Effector memory CD4-positive, alpha-beta T cell (primary cell): ENCODE data around the gene TECPR2.

Source experiments
- DNase-seq, 3 donors: peaks; one replicate each; pipeline ENCODE4 v3.0.0-alpha.2; 2020
- H3K27ac ChIP-seq: 2 replicates; pipeline ENCODE4 v1.7.0; 2013; ENCODE audit warnings: mild to moderate bottlenecking, low read length, moderate library complexity; ENCODE audit not compliant: insufficient read depth, poor library complexity, severe bottlenecking
- H3K27me3 ChIP-seq: replicated peaks from 2 replicates; pipeline ENCODE4 v1.7.0; 2013; ENCODE audit warnings: mild to moderate bottlenecking, low read length; ENCODE audit not compliant: insufficient read depth, control insufficient read depth, poor library complexity, severe bottlenecking
- H3K36me3 ChIP-seq: 2 replicates; pipeline ENCODE4 v1.7.0; 2013; ENCODE audit warnings: mild to moderate bottlenecking, low read length, moderate library complexity; ENCODE audit not compliant: control insufficient read depth, insufficient read depth
- H3K4me1 ChIP-seq: 2 replicates; pipeline ENCODE4 v1.7.0; 2013; ENCODE audit warnings: low read length, mild to moderate bottlenecking; ENCODE audit not compliant: control insufficient read depth, insufficient read depth, poor library complexity, severe bottlenecking
- H3K4me3 ChIP-seq: 2 replicates; pipeline ENCODE4 v1.7.0; 2013; ENCODE audit warnings: low read length, low read depth, mild to moderate bottlenecking; ENCODE audit not compliant: insufficient read depth, poor library complexity, severe bottlenecking
- H3K9me3 ChIP-seq: 2 replicates; pipeline ENCODE4 v1.7.0; 2013; ENCODE audit warnings: mild to moderate bottlenecking, low read length, moderate library complexity; ENCODE audit not compliant: control insufficient read depth

TECPR2 gene

GRCh38 chr14:102437997-102438915 lies 75.5 kb downstream of the TECPR2 start:
- H3K27me3 ChIP-seq, result no peaks in the 10 kb centered on the region
- no peak overlapping the region for H3K27ac ChIP-seq
- peak; percentile 45 to 58 (median 54) for DNase-seq
- H3K4me3 ChIP-seq, result no peak overlapping the region
- H3K9me3 ChIP-seq, result no peaks in the 10 kb centered on the region
- peaks cover 18% of the 10 kb centered on the region for H3K36me3 ChIP-seq
- H3K4me1 ChIP-seq, result peaks cover 3% of the 10 kb centered on the region

GRCh38 chr14:102439556-102439955 lies 76.8 kb downstream of the TECPR2 start:
- no peak for DNase-seq
- Histone ChIP-seq H3K27ac (no peak overlapping the region), H3K36me3 (peaks cover 24% of the 10 kb centered on the region), H3K4me1 (peaks cover 3% of the 10 kb centered on the region), H3K27me3 (no peaks in the 10 kb centered on the region), H3K9me3 (no peaks in the 10 kb centered on the region), H3K4me3 (no peak overlapping the region)

- no peak for DNase-seq
- no peaks in the 10 kb centered on the region for H3K27me3 ChIP-seq
- no peak overlapping the region for H3K27ac ChIP-seq
- H3K36me3 ChIP-seq, result peaks cover 24% of the 10 kb centered on the region
- no peak overlapping the region for H3K4me3 ChIP-seq
- peaks cover 3% of the 10 kb centered on the region for H3K4me1 ChIP-seq
- no peaks in the 10 kb centered on the region for H3K9me3 ChIP-seq
Measured at GRCh38 chr14:102440392-102440791, 77.7 kb downstream of the TECPR2 start.

GRCh38 chr14:102442241-102443211 lies 79.8 kb downstream of the TECPR2 start:
- H3K36me3 ChIP-seq, result peaks cover 33% of the 10 kb centered on the region
- no peak overlapping the region for H3K4me3 ChIP-seq
- H3K27ac ChIP-seq, result no peak overlapping the region
- DNase-seq, result no peak
- H3K9me3 ChIP-seq, result no peaks in the 10 kb centered on the region
- no peaks in the 10 kb centered on the region for H3K27me3 ChIP-seq
- H3K4me1 ChIP-seq, result peaks cover 3% of the 10 kb centered on the region

GRCh38 chr14:102445066-102445465 lies 82.3 kb downstream of the TECPR2 start:
- Histone ChIP-seq H3K4me1 (no peaks in the 10 kb centered on the region), H3K27ac (no peak overlapping the region), H3K4me3 (no peak overlapping the region), H3K9me3 (no peaks in the 10 kb centered on the region), H3K36me3 (peaks cover 37% of the 10 kb centered on the region), H3K27me3 (no peaks in the 10 kb centered on the region)
- DNase-seq, result no peak

GRCh38 chr14:102445641-102446040 lies 82.9 kb downstream of the TECPR2 start:
- Histone ChIP-seq H3K36me3 (peaks cover 37% of the 10 kb centered on the region), H3K27me3 (no peaks in the 10 kb centered on the region), H3K4me3 (no peak overlapping the region), H3K27ac (no peak overlapping the region), H3K9me3 (no peaks in the 10 kb centered on the region), H3K4me1 (no peaks in the 10 kb centered on the region)
- DNase-seq, result no peak

GRCh38 chr14:102450206-102451063 lies 87.7 kb downstream of the TECPR2 start:
- Histone ChIP-seq H3K4me1 (no peaks in the 10 kb centered on the region), H3K27me3 (no peaks in the 10 kb centered on the region), H3K9me3 (no peaks in the 10 kb centered on the region), H3K36me3 (peaks cover 34% of the 10 kb centered on the region), H3K27ac (no peak overlapping the region), H3K4me3 (no peak overlapping the region)
- DNase-seq, result no peak

GRCh38 chr14:102451064-102451352 lies 88.3 kb downstream of the TECPR2 start:
- Histone ChIP-seq H3K4me3 (no peak overlapping the region), H3K27me3 (no peaks in the 10 kb centered on the region), H3K27ac (no peak overlapping the region), H3K9me3 (no peaks in the 10 kb centered on the region), H3K36me3 (peaks cover 29% of the 10 kb centered on the region), H3K4me1 (no peaks in the 10 kb centered on the region)
- DNase-seq, result no peak

GRCh38 chr14:102452302-102452701 lies 89.6 kb downstream of the TECPR2 start:
- H3K27me3 ChIP-seq, result no peaks in the 10 kb centered on the region
- no peaks in the 10 kb centered on the region for H3K9me3 ChIP-seq
- peaks cover 26% of the 10 kb centered on the region for H3K36me3 ChIP-seq
- no peaks in the 10 kb centered on the region for H3K4me1 ChIP-seq
- no peak for DNase-seq
- H3K4me3 ChIP-seq, result no peak overlapping the region
- H3K27ac ChIP-seq, result no peak overlapping the region
